ENCODE data around the gene MYOF. TPM values are rescaled to one million over a fixed set of nuclear protein-coding genes. Genes with fewer than 3 reads are reported as not detected.

The MYOF gene
- total and polyA plus RNA-seq, 2 of the 8 experiments (the other 6 are each of a cell fraction or from before 2014, with no cell fraction given), result 0.98 to 2.3 TPM

GRCh38 chr10:93272884-93273675 is 209.1 kb downstream of the MYOF start (continued):
- TF ChIP-seq CTCF (IDR thresholded peaks at IDR 0.05; ENCODE audit: control extremely low read depth in 1 of 3, insufficient read depth in 1 of 3, low read depth in 1 of 3, low read length in 3 of 3) (no peak), SIRT6 (IDR thresholded peaks at IDR 0.05; ENCODE audit: low read length) (no peak), RFX5 (IDR thresholded peaks at IDR 0.05; ENCODE audit: borderline replicate concordance, low read depth, low read length) (no peak), FOSL1 (IDR thresholded peaks at IDR 0.05; ENCODE audit: insufficient read depth, low read depth, low read length) (no peak), NRF1 (IDR thresholded peaks at IDR 0.05; ENCODE audit: low read depth, low read length) (no peak; the same call in 1 of the 2 replicates), POLR2AphosphoS5 (IDR thresholded peaks at IDR 0.05; ENCODE audit: low read depth, low read length) (peak; percentile 79; the same call in 1 of the 2 replicates), ASH2L (IDR thresholded peaks at IDR 0.05; ENCODE audit: low read length) (peak; percentile 41), TAF1 (IDR thresholded peaks at IDR 0.05; ENCODE audit: low read depth, low read length) (0 out of 2 replicates have a peak, but pooled peaks have one; percentile 52), SP2 (IDR thresholded peaks at IDR 0.05; ENCODE audit: low read length) (no peak), HDAC2 (IDR thresholded peaks at IDR 0.05; ENCODE audit: borderline replicate concordance in 1 of 2, low read depth in 2 of 2, low read length in 2 of 2) (peak in 1 of 2 experiments; percentile 96; a peak in 3 of 4 replicates), CBX8 (IDR thresholded peaks at IDR 0.05; ENCODE audit: borderline replicate concordance, low read depth, low read length) (no peak), CHD2 (IDR thresholded peaks at IDR 0.05; ENCODE audit: low read length) (no peak), PHF8 (conservative IDR thresholded peaks at IDR 0.05; ENCODE audit: low read depth, low read length) (no peak), TEAD4 (IDR thresholded peaks at IDR 0.05; ENCODE audit: low read depth, low read length) (peak; percentile 41; the same call in 1 of the 2 replicates), GTF2F1 (IDR thresholded peaks at IDR 0.05; ENCODE audit: borderline replicate concordance, low read depth, low read length) (no peak), TAF7 (optimal IDR thresholded peaks at IDR 0.05; ENCODE audit: borderline replicate concordance, low read depth, low read length) (no peak), EGR1 (IDR thresholded peaks at IDR 0.05; ENCODE audit: borderline replicate concordance, low read depth, low read length) (0 out of 2 replicates have a peak, but pooled peaks have one; percentile 32), SIN3A (conservative IDR thresholded peaks at IDR 0.05 in 1 of 2, IDR thresholded peaks at IDR 0.05 in 1 of 2; ENCODE audit: low read depth in 1 of 2, low read length in 2 of 2) (no peak), CREB1 (IDR thresholded peaks at IDR 0.05) (no peak), SIX5 (IDR thresholded peaks at IDR 0.05; ENCODE audit: low read depth, low read length) (no peak), KDM4A (IDR thresholded peaks at IDR 0.05; ENCODE audit: low read depth, low read length, severe bottlenecking) (no peak), HDAC6 (IDR thresholded peaks at IDR 0.05; ENCODE audit: low read depth, low read length) (no peak)
